AG04449 (cell line): ENCODE results near the gene ARHGAP10.

Source experiments
- CTCF ChIA-PET: fragments of 350-600 bp; formaldehyde crosslinking; extraction: SDS; loops from one replicate; lab custom pipeline; 2021; ENCODE audit warnings: antibody characterized with exemption; lab: Yijun Ruan, JAX
- POLR2A ChIA-PET: fragments of 400-600, 350-600 bp; formaldehyde crosslinking; extraction: SDS; loops from one replicate; lab custom pipeline; 2020; ENCODE audit warnings: antibody characterized with exemption, inconsistent platforms; lab: Yijun Ruan, JAX
- DNase-seq: peaks from one replicate; pipeline ENCODE4 v3.0.0-alpha.2; 2010; ENCODE audit warnings: low read depth, low spot score
- H3K4me3 ChIP-seq: 2 replicates; pipeline ENCODE4 v1.5.1; 2011; ENCODE audit warnings: low read depth, mild to moderate bottlenecking, control low read depth, low read length
- CTCF ChIP-seq: IDR thresholded peaks from one replicate; pipeline ENCODE4 v1.5.1; 2011; ENCODE audit warnings: mild to moderate bottlenecking, moderate library complexity, low read length, control low read depth, inconsistent platforms; ENCODE audit not compliant: insufficient read depth; ENCODE audit errors: missing control alignments

ARHGAP10 gene

GRCh38 chr4:148074462-148074861 lies 342.6 kb downstream of the ARHGAP10 start:
- ChIA-PET CTCF (no interaction called here), POLR2A (no interaction called here)
- no peak for TF ChIP-seq CTCF
- no peak overlapping the region for H3K4me3 ChIP-seq
- no peak for DNase-seq

GRCh38 chr4:148075438-148075837 lies 343.6 kb downstream of the ARHGAP10 start:
- CTCF ChIA-PET: interaction anchor here (0.9 kb wide), 1 partner anchor 11 kb away, joined by 3 read pairs; no protein-coding TSS in a partner anchor
- no peak for TF ChIP-seq CTCF
- POLR2A ChIA-PET: no interaction called here
- no peak for DNase-seq
- H3K4me3 ChIP-seq: no peak overlapping the region

- CTCF ChIA-PET: interaction anchor here (1.0 to 1.2 kb wide), 2 partner anchors 8 to 16 kb away, joined by 3 read pairs; no protein-coding TSS in a partner anchor
- DNase-seq: no peak
- no peak overlapping the region for H3K4me3 ChIP-seq
- TF ChIP-seq CTCF: no peak
- POLR2A ChIA-PET: no interaction called here
Observed at GRCh38 chr4:148076964-148077363, 345.1 kb downstream of the ARHGAP10 start.

GRCh38 chr4:148077581-148077980 lies 345.7 kb downstream of the ARHGAP10 start:
- no peak for TF ChIP-seq CTCF
- CTCF ChIA-PET: interaction anchor here (1.0 to 1.2 kb wide), 2 partner anchors 9 to 16 kb away, joined by 3 read pairs; no protein-coding TSS in a partner anchor
- POLR2A ChIA-PET: no interaction called here
- DNase-seq: no peak
- no peak overlapping the region for H3K4me3 ChIP-seq

- no peak for TF ChIP-seq CTCF
- no peak overlapping the region for H3K4me3 ChIP-seq
- no peak for DNase-seq
- ChIA-PET CTCF (interaction anchor here (1.2 kb wide), 1 partner anchor 10 kb away, joined by 3 read pairs; no protein-coding TSS in a partner anchor), POLR2A (no interaction called here)
Observed at GRCh38 chr4:148078061-148078460, 346.2 kb downstream of the ARHGAP10 start.

GRCh38 chr4:148079961-148080360 lies 348.1 kb downstream of the ARHGAP10 start:
- ChIA-PET CTCF (no interaction called here), POLR2A (no interaction called here)

More at GRCh38 chr4:148079961-148080360, 348.1 kb downstream of the ARHGAP10 start:
- DNase-seq: no peak
- TF ChIP-seq CTCF: no peak
- no peak overlapping the region for H3K4me3 ChIP-seq
